Measurements from ENCODE around the gene CDC27.
"Not testable (repeated sequence)": the region's sequence is repeated elsewhere in the genome, so short reads cannot be mapped to it uniquely, and the experiment has no call there.

Gene CDC27

DNA sequence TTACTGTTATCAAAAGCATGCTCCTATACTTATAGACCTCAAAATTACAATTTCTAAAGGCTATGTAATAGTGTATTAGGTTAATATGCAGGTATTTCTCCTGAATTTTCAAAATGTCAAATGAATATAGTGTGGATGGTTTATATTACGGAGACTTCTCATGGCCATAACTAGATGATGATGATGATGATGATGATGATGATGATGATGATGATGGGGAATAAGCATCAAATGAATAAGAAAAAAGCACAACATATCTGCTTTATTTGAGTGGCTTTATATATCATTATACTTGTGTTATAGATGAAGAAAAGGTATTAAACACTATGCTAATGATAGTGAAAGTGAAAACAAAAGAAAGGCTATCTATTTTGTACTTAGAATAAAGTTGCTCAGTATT, 53.9 kb downstream of the CDC27 start:
- DNase-seq (ENCODE audit: low read depth in 2 of 2, low spot score in 1 of 2): no peak

DNA sequence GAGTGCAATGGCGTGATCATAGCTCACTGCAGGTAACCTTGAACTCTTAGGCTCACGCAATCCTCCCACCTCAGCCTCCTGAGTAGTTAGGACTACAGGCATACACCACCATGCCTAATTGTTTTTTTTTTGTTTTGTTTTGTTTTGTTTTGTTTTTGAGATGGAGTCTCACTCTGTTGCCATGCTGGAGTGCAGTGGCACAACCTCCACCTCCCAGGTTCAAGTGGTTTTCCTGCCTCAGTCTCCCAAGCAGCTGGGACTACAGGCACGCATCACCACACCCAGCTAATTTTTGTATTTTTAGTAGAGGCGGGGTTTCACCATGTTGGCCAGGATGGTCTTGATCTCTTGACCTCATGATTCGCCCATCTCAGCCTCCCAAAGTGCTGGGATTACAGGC, 54.7 kb downstream of the CDC27 start:
- not testable (repeated sequence) for DNase-seq (ENCODE audit: low read depth in 2 of 2, low spot score in 1 of 2)

DNA sequence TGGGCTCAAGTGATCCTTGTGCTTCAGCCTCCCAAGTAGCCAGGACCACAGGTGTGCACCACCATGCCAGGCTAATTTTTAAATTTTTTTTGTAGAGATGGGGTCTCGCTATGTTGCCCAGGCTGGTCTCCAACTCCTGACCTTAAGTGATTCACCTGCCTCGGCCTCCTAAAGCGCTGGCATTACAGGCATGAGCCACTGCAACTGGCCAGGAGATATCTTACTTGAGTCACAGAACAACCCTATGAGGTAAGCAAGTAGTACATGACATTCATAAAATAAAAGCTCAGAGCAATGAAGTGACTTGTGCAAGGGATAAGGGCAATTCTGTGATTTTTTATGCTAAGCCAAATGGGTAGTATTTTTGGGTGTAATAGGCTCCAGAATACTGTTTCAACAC, 57.3 kb downstream of the CDC27 start:
- no peak for DNase-seq (ENCODE audit: low read depth in 2 of 2, low spot score in 1 of 2)

- DNase-seq (ENCODE audit: low read depth in 2 of 2, low spot score in 1 of 2): not testable (repeated sequence)
Observed at GRCh38 chr17:47126835-47127234, 62.3 kb downstream of the CDC27 start.

- DNase-seq (ENCODE audit: low read depth in 2 of 2, low spot score in 1 of 2): not testable (repeated sequence)
Observed at GRCh38 chr17:47123262-47123661, 65.8 kb downstream of the CDC27 start.

- no peak for DNase-seq (ENCODE audit: low read depth in 2 of 2, low spot score in 1 of 2)
Observed at GRCh38 chr17:47120521-47121095, 68.5 kb downstream of the CDC27 start.

DNA sequence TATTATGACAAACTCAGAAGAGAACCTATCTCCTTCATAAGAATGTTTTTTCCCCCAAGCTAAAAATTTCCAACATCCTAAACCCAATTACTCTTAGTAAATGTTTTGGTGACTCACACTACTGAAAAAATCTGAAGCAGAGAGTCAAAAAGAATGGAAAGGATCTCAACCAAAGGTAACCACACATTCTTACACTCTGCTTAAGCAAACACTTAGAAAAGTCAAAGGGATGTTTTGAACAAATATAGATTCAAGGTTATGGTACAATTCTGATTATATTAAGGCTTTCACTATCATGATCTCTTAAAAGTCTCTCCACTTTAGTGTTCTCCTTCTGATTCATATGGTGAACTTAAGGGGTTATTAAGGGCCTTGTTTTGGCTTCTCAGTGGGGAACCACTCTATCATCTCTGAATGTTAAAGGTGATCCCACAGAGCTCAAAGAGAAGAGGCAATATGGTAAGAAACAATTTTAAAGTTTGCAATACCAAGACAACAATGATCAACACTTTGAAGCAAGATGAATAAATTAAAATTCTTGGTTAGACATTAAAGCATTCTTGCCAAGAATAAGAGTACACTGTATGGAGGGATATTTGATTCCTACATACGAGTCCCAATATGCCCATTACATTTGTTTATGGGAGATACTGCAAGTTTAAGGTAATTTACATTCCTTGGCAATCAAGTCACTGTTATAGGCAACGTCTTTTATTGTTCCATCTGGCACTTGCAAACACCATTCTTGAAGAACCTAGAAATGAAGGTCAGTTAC, 69.2 kb downstream of the CDC27 start:
- no peak for DNase-seq (ENCODE audit: low read depth in 2 of 2, low spot score in 1 of 2)

GRCh38 chr17:47117386-47117785, 71.7 kb downstream of the CDC27 start:
- DNase-seq (ENCODE audit: low read depth in 2 of 2, low spot score in 1 of 2): no peak

- DNase-seq (ENCODE audit: low read depth in 2 of 2, low spot score in 1 of 2): no peak
Observed at GRCh38 chr17:47106130-47106529, 83.0 kb downstream of the CDC27 start.

DNA sequence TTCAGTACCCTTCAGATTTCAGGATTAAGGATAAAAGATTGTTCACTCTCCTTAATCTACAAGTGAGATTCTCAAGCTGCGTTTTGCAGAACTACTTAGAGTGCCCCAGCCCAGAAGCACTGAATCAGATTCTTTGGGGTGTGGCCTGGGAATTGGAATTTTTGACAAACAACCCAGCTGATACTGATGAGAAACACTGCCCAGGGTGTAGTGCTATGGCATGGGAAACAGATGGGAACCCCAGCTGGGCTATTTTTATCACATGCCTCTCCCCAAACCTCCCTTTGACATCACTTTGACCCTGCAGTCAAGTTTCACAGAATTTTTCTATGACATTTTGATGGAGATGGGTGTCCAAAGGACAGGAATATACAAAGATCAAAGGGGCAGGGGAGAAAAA, 83.8 kb downstream of the CDC27 start:
- DNase-seq (ENCODE audit: low read depth in 2 of 2, low spot score in 1 of 2): not testable (repeated sequence)

DNA sequence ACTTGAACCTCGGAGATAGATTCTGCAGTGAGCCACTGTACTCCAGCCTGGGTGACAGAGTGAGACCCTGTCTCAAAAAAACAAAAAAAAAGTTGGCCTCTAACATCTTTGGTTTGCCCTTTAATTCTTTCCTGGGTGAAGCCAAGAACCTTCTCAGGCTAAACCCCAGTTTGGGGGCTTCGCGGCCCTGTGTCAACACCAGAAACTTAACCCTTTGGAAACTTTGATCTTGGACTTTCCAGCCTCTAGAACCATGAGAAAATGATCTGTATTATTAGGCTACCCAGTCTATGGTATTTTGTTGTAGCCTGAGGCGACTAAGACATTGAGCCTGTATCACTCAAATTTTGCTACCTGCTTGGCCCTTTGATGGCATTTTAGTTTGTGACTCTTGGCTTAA, 86.2 kb downstream of the CDC27 start:
- no peak for DNase-seq (ENCODE audit: low read depth in 2 of 2, low spot score in 1 of 2)

DNA sequence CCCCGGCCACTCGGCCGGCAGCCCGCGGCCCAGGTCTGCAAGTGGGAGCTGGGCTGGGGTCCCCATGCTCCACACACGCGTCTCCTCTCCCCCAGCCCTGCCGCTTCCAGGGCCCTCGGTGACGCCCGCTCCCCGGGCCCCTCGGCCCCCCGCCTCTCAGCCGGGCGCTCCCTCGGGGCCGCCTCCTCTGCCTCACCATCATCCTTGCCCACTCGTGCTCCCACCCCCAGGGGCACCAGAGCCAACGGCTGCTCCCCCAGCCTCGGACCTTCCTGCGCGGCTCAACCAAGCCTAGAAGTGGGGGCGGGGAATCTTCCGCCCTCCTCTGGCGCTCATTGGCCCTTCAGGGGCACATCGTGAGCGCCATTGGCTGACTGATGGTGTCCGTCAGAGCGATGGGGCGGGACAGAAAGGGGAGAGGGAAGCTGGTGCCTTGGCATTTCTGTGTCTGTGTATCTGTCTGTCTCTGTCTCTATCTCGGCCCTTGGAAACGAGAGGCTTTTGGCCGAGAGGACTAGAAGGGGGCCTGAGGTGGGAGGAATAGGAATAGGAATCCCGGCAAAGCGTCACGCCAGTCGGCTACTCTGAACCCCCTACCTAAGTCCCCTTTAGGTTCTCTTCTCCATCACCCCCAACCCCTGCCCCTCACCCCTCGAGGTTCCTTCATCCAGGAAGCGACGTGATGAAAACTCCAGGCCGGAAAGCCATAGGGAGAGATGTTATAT, 88.9 kb downstream of the CDC27 start:
- DNase-seq (ENCODE audit: low read depth in 2 of 2, low spot score in 1 of 2): peak; percentile 77 to 80

GRCh38 chr17:47099451-47099986, 89.6 kb downstream of the CDC27 start:
- DNase-seq (ENCODE audit: low read depth in 2 of 2, low spot score in 1 of 2): no peak

GRCh38 chr17:47096343-47096742, 92.8 kb downstream of the CDC27 start:
- DNase-seq (ENCODE audit: low read depth in 2 of 2, low spot score in 1 of 2): no peak

- DNase-seq (ENCODE audit: low read depth in 2 of 2, low spot score in 1 of 2): no peak
Observed at GRCh38 chr17:47095268-47095667, 93.8 kb downstream of the CDC27 start.

GRCh38 chr17:47087093-47087492, 102.0 kb downstream of the CDC27 start:
- DNase-seq (ENCODE audit: low read depth in 2 of 2, low spot score in 1 of 2): no peak

GRCh38 chr17:47085736-47086135, 103.4 kb downstream of the CDC27 start:
- no peak for DNase-seq (ENCODE audit: low read depth in 2 of 2, low spot score in 1 of 2)

DNA sequence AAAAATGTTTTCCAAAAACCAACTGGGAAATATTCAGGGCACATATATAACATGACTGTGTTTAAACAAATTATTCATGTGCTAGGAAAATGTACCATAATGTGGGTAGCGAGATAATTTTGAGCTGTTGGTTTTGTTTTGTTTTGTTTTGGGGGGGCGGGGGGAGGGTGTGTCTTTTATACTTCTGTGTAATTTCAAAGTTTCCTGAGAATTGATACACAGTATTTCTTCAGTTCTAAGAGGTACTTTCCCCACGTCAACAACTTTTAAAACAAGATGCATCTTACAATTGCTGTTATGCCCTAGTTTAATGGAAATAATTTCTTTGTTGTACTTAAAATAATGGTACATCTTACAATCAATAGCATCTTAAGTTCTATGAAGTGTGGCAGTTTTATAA, 110.3 kb downstream of the CDC27 start:
- DNase-seq (ENCODE audit: low read depth in 2 of 2, low spot score in 1 of 2): no peak

- DNase-seq (ENCODE audit: low read depth in 2 of 2, low spot score in 1 of 2): no peak
Observed at GRCh38 chr17:47077576-47077975, 111.5 kb downstream of the CDC27 start.

DNA sequence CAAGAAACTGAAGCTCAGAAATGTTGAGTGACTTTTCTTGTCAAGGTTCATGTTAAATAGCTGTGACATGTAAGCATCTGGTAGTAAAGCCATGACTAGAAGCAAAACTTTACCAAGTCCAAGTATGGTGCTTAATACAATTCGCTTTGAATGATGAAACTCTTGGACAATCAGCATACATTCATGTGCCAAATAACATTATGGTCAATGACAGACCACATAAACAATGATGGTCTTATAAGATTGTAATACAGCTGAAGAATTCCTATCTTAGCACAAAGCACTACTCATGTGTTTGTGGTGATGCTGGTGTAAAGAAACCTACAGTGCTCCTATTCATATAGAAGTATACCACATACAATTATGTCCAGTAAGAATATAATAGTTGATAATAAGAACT, 112.9 kb downstream of the CDC27 start:
- DNase-seq (ENCODE audit: low read depth in 2 of 2, low spot score in 1 of 2): no peak

DNA sequence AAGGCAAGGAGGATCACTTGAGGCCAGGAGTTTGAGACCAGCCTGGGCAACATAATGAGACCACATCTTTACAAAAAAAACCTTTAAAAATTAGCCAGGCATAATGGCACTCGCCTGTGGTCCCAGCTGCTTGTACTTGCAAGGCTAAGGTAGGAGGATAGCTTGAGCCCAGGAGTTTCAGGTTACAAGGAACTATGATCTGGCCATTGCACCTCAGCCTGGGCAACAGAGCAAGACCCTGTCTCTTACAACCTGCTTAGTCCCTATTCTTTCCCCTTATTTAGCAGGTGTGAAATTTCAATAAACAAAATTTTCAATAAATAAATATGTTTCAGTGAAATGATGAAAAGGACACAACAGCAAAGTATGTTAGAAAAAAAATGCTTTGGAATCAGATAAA, 114.7 kb downstream of the CDC27 start:
- DNase-seq (ENCODE audit: low read depth in 2 of 2, low spot score in 1 of 2): not testable (repeated sequence)

DNA sequence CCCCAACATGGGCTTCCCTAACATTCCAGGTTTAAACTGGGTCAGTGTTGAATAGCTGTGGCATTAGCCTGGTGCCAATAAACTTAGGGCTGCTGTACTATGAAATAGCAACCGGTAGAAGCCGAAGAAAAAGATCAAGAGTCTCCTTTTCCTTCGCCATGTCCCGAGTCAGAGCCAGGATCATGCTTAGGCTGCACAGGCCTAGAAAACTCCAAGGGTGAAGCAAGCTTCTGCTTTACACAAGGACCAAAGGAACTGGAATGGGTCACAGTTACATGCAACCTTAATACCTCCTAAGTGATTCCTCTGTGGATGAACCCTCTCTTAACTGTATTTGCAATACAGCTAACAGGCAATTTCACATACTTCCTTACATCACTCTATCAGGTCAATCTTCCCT, 115.5 kb downstream of the CDC27 start:
- not testable (repeated sequence) for DNase-seq (ENCODE audit: low read depth in 2 of 2, low spot score in 1 of 2)
